Prostate gland (tissue), 2 donors: Measurements from ENCODE around the gene ZNF264.

ENCODE experiments used
- CTCF ChIP-seq, 4 experiments: fragments of 200-600 bp in 2 of 4; fragments of 450-650 bp in 2 of 4; sonication (generic) in 2 of 4; IDR thresholded peaks; 1 replicate in 3 of 4; 2 replicates in 1 of 4; pipeline ENCODE4 v1.5.1; 2016 to 2019; ENCODE audit warnings: antibody characterized with exemption in 4 of 4, mild to moderate bottlenecking in 2 of 4, moderate library complexity in 2 of 4
- POLR2A ChIP-seq: fragments of 450-650 bp; IDR thresholded peaks from one replicate; pipeline ENCODE4 v1.6.1; 2016; ENCODE audit warnings: antibody characterized with exemption, mild to moderate bottlenecking
- POLR2AphosphoS5 ChIP-seq: sonication (generic); formaldehyde crosslinking; IDR thresholded peaks from one replicate; pipeline ENCODE4 v1.6.1; 2017; ENCODE audit warnings: antibody characterized with exemption

DNA sequence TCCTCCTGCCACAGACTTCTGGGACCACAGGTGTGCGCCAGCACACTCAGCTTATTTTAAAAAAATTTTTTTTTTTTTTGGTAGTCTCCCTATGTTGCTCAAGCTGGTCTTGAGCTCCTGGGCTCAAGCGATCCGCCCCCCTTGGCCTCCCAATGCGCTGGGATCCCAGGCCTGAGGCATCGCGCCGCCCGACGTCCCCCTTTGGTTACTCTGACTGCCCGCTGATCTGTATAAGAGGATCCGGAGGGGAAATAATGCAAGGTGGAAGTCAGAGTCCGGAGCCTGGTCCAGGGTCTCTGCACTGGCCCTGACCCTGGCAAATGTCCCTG is 48.6 kb downstream of the ZNF264 start:
- no peak for TF ChIP-seq POLR2AphosphoS5
- TF ChIP-seq CTCF (IDR thresholded peaks at IDR 0.05): no peak
- no peak for TF ChIP-seq POLR2A
